DMS79 (cell line): ENCODE data around the gene ZNHIT1.
"Not testable (repeated sequence)": the region's sequence is repeated elsewhere in the genome, so short reads cannot be mapped to it uniquely, and the experiment has no call there.

Experiments used
- DNase-seq: peaks from one replicate; lab custom pipeline; 2025; lab: John Stamatoyannopoulos, UW

The ZNHIT1 gene

DNA sequence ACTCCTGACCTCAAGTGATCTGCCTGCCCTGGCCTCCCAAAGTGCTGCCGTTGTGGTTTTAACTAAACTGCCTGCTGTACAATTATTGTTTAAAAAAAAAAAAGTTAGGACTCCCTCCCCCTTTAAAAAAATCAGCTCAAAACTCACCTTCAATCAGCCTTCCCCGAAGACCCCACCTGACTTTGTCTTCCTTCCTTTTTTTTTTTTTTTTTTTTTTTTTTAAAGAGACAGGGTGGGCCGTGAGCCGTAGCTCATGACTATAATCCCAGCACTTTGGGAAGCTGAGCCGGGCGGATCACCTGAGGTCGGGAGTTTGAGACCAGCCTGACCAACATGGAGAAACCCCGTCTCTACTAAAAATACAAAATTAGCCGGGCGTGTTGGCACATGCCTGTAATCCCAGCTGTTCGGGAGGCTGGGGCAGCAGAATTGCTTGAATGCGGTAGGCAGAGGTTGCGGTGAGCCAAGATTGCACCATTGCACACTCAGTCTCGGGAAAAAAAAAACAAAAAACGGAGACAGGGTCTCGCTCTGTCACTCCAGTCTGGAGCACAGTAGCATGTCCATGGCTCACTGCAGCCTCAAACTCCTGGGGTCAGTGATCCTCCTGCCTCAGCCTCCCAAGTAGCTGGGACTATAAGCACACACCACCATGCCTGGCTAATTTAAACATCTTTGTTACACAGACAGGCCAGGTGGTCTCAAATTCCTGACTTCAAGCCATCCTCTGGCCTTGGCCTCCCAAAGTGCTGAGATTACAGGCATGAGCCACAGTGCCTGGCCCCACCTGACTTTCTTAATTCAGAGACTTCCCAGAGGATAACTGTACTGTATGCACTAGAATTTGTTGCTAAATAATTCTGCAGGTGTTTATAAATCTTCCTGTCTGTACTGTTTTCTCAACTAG, 23.7 kb downstream of the ZNHIT1 start:
- DNase-seq = no peak

DNA sequence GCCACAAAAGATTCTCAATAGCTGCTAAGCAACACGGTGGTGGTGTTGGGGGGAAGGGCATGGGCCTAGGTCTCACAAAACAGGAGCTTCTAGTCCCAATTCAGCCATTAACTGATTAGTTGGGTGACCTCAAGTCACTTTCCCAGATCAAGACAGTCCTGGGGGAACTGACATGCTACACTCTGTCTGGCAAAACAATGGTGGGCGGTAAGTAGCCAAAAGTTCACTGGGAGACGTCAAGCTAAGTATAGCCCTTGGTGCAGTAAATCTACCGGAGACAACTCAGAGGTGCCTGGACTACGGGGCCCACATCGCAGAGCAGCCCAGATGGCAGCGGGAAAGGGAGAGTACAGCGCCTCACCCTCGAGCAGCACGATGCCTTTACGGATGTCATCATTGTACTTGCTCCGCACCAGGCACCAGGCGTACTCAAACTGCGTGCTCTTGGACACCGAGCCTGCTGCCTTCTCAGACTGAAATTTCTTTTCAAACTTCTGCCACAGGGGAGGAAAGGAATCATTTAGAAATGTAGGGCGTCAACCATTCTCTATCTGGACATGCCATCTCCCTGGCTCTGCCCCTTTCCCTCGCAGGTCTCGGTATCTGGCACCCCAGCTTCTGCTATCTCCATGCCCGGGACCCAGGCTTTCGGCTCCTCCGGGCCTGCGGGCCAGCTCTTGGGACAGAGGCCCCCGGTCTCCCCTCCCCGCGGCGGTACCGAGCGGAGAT, 25.8 kb downstream of the ZNHIT1 start:
- no peak for DNase-seq

DNA sequence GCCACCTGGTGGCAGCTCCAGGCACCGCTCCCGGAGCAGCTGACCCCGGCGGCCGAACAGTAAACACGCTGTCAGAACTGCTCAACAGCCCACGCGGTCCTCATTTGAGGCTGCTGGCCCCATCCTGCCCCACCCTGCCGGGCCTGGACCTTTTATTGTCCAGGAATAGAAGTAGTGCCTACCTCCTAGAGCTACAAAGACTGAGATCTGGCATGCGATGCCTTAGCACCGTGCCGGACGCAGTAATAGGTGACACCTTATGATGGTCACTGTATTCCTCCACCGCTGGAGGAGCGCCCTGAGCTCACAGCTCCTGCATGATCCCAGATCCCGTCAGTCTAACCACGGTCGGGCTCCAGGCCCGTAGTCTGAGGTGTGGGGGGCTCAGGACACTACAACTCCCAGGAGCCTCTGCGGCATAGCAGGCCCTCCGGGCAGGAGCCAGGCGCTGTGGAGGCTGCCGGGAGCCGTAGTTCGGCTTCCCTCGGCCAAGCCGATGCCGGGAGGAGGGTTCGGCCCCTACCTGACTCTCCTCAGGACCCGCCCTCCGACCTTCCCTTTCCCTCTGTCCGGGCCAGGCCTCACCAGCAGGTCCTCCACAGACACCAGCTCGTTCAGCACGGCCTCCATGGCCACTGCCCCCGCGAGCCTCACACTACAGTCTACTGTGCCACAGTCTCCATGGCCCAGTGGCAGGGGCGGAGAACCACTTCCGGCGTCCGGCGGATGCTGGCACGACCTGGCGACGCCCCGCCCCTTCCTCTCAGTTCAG, 26.6 kb downstream of the ZNHIT1 start, which contains the start of gene FIS1:
Gene FIS1, minus strand, starts transcription at position 707 of the 772 bp plus-strand sequence. Its CDS starts 77 bp downstream, at position 630.
- DNase-seq = peak; percentile 73

DNA sequence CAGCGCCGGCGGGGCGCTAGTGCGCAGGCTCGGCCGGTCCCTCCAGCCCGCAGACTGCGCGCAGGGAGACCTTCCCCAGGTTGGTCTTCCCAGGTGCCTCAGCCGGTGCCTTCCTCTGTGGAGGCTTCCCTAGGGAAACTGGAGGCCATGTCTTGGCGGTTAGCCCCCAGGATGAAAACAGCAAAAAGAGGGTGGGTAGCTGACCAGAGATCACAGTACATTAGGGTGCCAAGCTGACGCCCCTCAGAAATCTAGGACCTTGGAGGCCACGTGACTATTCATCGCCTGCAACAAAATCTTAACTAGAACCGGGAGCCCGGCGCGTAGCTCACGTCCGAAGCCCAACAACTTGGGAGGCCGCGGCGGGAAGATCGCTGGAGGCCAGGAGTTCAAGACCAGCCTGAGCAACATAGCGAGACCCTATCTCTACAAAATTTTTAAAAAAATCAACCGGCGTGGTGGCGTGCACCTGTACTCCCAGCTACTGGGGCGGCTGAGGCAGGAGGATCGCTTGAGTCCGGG, 27.2 kb downstream of the ZNHIT1 start:
- peak; percentile 77 for DNase-seq

DNA sequence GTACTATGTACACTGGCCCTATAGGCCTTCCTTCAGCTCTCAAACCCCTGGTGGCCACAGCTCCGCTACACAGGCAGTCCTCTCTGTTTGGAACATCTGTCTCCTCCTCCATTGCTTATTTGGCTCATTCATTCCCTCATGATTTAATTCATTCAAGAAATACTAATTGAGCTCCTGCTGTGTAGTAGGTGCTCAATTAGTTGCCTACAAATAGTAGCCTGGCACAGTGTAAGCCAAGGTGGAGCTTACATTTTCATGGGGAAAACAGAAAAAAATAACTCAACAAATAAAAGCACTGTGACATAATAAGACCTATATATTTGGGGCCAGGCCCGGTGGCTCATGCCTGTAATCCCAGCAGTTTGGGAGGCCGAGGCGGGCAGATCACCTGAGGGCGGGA, 30.3 kb downstream of the ZNHIT1 start:
- DNase-seq = no peak

DNA sequence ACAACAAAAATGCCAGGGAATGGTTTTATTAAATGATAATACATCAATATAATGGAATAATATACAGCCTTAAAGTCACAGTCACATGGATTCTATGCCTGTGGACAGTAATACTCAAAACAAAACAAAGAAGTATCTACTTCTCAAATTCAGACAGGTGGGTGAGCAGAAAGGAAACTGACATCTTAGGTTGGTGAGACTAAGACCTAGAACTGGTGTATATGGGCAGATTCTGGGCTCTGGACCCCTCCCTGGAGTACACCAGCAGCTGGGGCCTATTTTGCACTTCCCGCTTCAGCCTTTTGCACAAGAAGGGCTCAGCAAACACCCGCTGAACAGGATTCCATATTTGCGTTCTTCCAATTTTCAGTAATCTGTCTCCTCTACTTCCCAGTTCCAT, 32.4 kb downstream of the ZNHIT1 start:
- no peak for DNase-seq

DNA sequence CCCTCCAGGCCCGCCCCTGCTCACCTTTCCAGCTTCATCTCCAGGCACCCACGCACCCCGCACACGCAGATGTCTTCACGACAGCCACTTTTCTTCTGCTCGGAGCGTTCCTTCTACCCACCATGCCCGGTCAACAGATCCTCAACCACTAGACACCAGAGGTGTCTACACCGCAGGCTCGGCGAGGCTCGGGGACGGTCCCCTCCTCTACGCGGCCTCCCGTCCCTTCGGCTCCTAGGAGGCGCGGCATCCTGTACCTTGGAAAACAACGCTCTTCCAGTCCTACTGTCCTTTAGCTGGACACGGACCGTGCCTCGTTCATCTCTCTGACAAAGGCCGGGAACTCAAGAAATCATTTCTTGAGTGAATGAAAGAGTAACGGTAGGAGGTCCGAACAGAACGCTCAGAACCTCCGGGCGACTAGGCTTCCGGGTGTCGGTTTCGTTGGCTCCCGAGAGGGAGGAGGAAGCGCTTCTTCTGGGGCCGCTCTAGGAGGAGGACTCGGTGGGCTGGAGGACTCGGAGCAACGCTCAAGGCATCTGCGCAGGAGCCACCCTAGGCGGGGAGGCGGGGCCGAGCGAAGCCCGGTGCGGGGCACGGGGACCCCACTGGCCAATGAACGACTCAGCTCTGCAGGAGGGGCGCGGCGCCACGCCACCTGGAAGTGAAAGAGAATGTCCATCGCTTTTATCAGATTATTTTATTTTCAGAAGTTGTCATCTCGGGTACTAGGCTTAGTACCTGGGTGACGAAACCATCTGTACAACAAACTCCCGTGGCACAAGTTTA, 34.1 kb downstream of the ZNHIT1 start:
- DNase-seq = peak; percentile 95

DNA sequence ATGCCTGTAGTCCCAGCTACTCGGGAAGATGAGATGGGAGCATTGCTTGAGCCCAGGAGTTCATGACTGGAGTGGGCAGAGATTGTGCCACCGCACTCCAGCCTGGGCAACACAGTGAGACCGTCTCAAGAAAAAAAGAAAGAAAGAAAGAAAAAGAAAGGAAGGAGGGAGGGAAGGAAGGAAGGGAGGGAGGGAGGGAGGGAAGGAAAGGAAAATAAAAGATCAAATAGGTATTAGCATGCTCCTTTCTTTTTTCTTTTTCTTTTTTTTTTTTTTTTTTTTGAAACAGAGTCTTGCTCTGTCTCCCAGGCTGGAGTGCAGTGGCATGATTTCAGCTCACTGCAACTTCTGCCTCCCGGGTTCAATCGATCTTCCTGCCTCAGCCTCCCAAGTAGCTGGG, 35.2 kb downstream of the ZNHIT1 start:
- not testable (repeated sequence) for DNase-seq

DNA sequence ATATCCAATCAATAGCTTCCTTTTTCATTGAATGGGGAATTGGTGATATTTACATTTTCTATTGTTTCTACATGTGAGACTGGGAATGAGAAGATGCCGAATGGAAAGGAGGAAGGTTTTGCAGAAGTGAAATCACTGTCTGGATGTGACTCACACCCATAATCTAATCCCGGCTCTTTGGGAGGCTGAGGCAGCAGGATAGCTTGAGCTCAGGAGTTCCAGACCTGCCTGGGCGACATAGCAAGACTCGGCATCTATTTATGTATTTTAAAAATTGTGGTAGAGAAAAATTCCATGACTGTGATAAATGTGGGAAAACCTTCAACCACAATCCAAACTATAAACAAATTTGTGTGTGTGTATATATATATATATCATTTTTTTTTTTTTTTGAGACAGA, 37.8 kb downstream of the ZNHIT1 start:
- DNase-seq = no peak

DNA sequence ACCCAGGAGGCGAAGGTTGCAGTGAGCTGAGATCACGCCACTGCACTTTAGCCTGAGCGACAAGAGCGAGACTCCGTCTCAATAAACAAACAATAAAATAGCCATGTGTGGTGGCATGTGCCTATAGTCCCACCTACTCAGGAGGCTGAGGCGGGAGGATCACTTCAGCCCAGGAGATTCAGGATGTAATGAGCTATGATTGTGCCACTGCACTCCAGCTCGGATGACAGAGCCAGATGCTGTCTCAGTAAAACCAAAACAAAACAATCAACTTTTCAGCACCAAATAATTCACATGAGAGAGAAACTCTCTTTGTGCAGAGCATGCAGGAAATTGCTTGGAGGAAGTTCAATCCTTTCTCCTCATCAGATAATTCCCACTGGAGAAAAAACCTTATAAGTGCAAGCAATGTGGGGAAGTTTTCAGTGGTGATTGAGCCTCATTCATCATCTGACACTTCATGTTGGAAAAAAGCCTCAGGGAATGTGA, 40.3 kb downstream of the ZNHIT1 start:
- DNase-seq = no peak

DNA sequence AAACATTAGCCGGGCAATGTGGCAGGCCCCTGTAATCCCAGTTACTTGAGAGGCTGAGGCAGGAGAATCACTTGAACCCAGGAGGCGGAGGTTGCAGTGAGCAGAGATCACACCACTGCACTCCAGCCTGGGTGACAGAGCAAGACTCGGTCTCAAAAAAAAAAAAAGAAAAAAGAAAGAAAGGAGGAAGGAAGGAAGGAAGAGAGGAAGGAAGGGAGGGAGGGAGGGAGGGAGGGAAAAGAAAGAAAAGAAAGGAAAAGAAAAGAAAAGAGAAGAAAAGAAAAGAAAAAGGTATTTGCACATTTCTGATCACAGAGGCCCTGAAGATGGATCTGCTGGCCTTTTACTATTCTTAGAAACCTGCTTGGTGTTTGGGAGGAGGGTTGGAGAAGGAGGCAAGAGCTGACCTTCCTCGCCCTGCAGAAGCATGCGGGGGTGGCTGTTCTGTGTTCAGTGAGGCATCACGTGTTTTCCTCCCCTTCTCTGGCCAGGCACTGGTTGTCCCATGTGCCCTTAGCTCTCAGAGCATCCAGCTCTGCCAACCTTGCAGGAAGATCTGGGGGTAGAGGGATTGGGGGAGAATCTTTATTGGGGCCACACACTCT, 46.2 kb downstream of the ZNHIT1 start:
- not testable (repeated sequence) for DNase-seq

DNA sequence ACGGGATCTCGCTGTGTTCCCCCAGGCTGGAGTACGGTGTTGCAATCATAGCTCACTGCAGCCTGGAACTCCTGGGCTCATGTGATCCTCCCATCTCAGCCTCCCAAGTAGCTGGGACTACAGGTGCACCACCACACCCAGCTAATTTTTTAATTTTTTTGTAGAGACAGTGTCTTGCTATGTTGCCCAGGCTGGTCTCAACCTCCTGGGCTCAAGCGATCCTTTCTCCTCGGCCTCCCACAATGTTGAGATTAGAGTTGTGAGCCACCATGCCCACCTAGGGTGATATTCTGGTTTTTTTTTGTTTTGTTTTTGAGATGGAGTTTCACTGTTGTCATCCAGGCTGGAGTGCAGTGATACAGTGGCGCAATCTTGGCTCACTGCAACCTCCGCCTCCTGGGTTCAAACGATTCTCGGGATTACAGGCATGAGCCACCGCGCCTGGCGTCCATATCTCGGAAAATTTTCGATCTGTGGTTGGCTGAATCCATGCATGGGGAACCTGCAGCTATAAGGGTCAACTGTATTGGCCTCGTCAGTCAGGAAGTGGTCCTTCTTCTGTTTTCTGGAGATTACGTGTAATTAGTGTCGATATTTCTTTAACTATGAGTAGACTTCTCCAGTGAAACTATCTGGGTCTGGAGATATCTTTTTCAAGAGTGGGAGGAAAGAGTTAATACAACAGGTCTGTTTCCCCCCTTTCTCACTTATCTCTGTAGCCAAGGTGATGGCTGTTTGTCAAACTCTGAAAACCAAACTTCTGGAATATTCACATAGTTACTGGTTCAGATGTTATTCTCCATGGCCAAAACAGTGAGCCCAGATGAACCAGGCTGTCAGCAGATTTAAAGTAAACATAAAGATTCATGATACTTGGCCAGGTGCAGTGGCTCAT, 47.9 kb downstream of the ZNHIT1 start:
- DNase-seq = no peak

DNA sequence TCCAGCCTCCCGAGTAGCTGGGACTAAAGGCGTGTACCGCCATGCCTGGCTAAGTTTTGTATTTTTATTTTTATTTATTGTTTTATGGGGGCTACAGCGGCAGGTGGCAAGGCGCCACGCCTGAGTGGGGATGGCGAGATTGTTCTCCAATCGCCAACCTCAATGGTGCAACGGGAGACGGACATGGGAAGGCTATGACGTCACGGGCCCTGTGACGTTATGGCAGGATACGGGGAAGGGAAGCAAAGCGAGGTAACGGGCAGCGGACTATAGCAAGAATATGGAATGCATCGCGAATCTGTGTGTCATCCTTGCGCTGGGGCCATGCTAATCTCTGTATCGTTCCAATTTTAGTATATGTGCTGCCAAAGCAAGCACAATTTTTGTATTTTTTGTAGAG, 51.7 kb downstream of the ZNHIT1 start:
- no peak for DNase-seq

DNA sequence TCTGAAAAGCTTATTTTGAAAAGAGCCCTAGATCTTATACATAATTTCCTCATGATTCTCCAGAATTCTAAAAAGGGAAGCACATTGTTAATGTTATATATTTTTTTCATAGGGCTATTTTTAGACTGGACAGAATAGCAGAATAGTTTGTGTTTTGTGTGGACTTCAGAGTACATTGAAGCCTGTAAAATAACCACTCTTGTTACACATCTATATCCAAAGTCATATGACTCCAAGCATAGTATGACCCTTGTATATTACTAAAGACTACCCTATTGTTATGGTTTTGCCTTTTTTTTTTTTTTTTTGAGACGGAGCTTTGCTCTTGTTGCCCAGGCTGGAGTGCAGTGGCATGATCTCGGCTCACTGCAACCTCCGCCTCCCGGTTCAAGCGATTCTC, 53.1 kb downstream of the ZNHIT1 start:
- no peak for DNase-seq

DNA sequence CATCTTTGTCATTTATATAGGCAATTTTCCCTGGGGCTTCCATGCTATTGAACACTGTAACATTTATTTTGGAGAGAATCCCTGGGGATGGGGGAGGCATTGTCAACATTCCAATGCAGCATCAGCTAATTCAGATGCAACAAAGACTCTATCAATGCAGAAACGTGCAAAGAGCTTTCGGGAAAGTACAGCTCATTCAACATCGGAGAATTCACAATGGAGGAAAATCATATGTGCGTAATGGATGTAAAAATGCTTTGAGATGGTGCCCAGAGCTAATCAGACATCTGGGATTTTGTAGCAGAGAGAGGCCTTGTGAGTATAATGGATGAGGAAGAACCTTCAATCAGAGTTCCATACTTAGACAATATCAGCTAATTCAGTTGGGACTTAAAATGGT, 55.2 kb downstream of the ZNHIT1 start:
- DNase-seq = no peak
